ENCODE results near the gene NELFCD. TPM values are rescaled to one million over a fixed set of nuclear protein-coding genes. Genes with fewer than 3 reads are reported as not detected.

The NELFCD gene
- total RNA-seq, 4 donors from 2014 or later: 15.9 to 66.6 (median 41.3) TPM

GRCh38 chr20:58973179-58973578 lies 7.9 kb upstream of the NELFCD start:
- Histone ChIP-seq H3K27ac (no peak overlapping the region), H3K4me1 (no peaks in the 10 kb centered on the region), H3K27me3 (no peaks in the 10 kb centered on the region), H3K9me3 (peaks cover 0 to 7% of the 10 kb centered on the region in 2 donors), H3K4me3 (no peak overlapping the region), H3K36me3 (no peaks in the 10 kb centered on the region)
- TF ChIP-seq, protein P1, sequence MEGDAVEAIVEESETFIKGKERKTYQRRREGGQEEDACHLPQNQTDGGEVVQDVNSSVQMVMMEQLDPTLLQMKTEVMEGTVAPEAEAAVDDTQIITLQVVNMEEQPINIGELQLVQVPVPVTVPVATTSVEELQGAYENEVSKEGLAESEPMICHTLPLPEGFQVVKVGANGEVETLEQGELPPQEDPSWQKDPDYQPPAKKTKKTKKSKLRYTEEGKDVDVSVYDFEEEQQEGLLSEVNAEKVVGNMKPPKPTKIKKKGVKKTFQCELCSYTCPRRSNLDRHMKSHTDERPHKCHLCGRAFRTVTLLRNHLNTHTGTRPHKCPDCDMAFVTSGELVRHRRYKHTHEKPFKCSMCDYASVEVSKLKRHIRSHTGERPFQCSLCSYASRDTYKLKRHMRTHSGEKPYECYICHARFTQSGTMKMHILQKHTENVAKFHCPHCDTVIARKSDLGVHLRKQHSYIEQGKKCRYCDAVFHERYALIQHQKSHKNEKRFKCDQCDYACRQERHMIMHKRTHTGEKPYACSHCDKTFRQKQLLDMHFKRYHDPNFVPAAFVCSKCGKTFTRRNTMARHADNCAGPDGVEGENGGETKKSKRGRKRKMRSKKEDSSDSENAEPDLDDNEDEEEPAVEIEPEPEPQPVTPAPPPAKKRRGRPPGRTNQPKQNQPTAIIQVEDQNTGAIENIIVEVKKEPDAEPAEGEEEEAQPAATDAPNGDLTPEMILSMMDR (IDR thresholded peaks at IDR 0.05): no peak
- no peak for TF ChIP-seq POLR2A (IDR thresholded peaks at IDR 0.05)
- no peak for DNase-seq
- intact Hi-C loops (cut with DNase I; ENCODE audit: low total_unique reads): no loop called here

GRCh38 chr20:58973866-58974265 lies 7.2 kb upstream of the NELFCD start:
- TF ChIP-seq POLR2A (IDR thresholded peaks at IDR 0.05): no peak
- TF ChIP-seq, protein P1 (IDR thresholded peaks at IDR 0.05): no peak
- no peak overlapping the region for H3K27ac ChIP-seq
- H3K27me3 ChIP-seq: no peaks in the 10 kb centered on the region
- H3K9me3 ChIP-seq: peaks cover 0 to 7% of the 10 kb centered on the region in 2 donors
- intact Hi-C loops (cut with DNase I; ENCODE audit: low total_unique reads): no loop called here
- DNase-seq: no peak
- no peaks in the 10 kb centered on the region for H3K4me1 ChIP-seq
- H3K4me3 ChIP-seq: no peak overlapping the region
- no peaks in the 10 kb centered on the region for H3K36me3 ChIP-seq

DNA sequence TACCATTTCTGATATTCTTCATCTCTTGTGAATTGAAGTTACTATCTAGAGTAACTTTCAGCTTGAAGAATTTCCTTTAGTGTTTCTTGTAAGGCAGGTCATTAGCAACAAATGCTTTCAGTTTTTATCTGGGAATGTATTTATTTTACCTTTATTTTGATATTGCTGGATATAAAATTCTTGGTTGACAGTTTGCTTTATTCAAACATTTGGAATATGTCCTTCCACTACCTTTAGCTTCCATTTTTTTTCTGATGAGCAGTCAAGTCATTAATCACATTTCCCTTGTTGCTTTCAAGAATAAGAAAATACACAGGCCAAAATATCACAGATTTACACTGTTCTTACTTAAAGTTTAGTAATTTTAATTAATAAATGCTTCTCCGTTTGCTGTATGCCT lies 5.7 kb upstream of the NELFCD start:
- peaks cover 0 to 7% of the 10 kb centered on the region in 2 donors for H3K9me3 ChIP-seq
- TF ChIP-seq, protein P1 (IDR thresholded peaks at IDR 0.05): no peak
- no peak for TF ChIP-seq POLR2A (IDR thresholded peaks at IDR 0.05)
- DNase-seq: no peak
- H3K27ac ChIP-seq: no peak overlapping the region
- H3K4me3 ChIP-seq: no peak overlapping the region
- no peaks in the 10 kb centered on the region for H3K36me3 ChIP-seq
- no peaks in the 10 kb centered on the region for H3K4me1 ChIP-seq
- H3K27me3 ChIP-seq: no peaks in the 10 kb centered on the region
- intact Hi-C loops (cut with DNase I; ENCODE audit: low total_unique reads): no loop called here

DNA sequence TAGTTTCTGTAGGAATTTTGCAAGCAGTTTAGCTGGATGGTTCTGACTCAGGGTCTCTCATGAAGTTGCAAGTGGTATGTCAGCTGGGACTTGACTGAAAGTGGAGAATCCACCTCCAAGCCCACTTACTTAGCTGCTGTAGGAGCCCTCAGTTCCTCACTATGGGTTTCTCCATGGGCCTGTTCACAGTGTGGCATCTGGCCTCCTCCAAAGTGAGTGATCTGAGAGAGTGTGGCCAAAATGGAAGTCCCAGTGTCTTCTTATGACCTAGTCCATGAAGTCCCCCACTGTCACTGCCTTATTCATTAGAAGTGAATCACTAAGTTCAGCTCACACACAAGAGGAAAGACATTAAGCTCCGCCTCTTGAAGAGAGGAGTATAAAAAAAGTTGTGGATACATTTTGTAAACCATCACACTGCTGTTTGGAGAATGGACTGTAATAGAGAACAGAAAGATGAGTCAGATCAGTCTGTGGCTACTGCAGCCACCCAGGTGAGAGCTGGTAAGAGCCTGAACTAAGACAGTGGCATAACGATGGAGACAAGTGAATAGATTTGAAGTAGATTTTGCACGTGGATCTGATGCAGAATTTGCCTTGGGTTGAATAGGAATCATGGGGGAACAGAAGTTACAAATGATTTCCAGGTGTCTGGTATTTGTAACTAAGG lies 4.9 kb upstream of the NELFCD start:
- TF ChIP-seq, protein P1 (IDR thresholded peaks at IDR 0.05): no peak
- no peak for TF ChIP-seq POLR2A (IDR thresholded peaks at IDR 0.05)
- H3K36me3 ChIP-seq: no peaks in the 10 kb centered on the region
- H3K9me3 ChIP-seq: peaks cover 0 to 7% of the 10 kb centered on the region in 2 donors
- H3K4me1 ChIP-seq: no peaks in the 10 kb centered on the region
- H3K27ac ChIP-seq: no peak overlapping the region
- no peak overlapping the region for H3K4me3 ChIP-seq
- no peaks in the 10 kb centered on the region for H3K27me3 ChIP-seq
- DNase-seq: no peak
- intact Hi-C loops (cut with DNase I; ENCODE audit: low total_unique reads): no loop called here

GRCh38 chr20:58978351-58979190 lies 2.5 kb upstream of the NELFCD start:
- Histone ChIP-seq H3K27me3 (no peaks in the 10 kb centered on the region), H3K36me3 (no peaks in the 10 kb centered on the region), H3K4me3 (no peak overlapping the region), H3K4me1 (peaks cover 0 to 8% of the 10 kb centered on the region in 2 donors), H3K27ac (no peak overlapping the region), H3K9me3 (peaks cover 0 to 7% of the 10 kb centered on the region in 2 donors)
- intact Hi-C loops (cut with DNase I; ENCODE audit: low total_unique reads): no loop called here
- TF ChIP-seq, protein P1 (IDR thresholded peaks at IDR 0.05): no peak
- TF ChIP-seq POLR2A (IDR thresholded peaks at IDR 0.05): no peak
- DNase-seq: no peak
